ENCODE measurements around the gene RAET1L.
"Not testable (repeated sequence)": the region's sequence is repeated elsewhere in the genome, so short reads cannot be mapped to it uniquely, and the experiment has no call there.

The RAET1L gene

DNA sequence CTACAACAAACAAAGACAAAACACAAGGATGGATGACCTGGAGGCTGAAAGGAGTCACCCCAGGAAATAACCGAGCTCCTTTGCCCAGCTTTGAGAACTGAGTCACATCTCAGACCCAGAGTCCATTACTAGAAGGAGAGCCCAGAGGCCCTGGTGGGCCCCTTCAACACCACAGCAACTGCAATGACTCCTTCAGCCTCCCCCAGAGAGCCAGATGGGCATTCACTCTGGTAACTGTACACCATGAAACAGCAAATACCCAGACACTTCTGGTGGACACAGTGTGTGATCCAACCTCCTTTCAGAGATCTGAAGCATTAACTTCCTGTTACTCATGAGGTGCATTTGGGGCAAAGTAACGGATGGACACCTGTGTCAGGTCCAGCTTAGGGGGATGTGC is 22.6 kb downstream of the RAET1L start:
- TF ChIP-seq GATA1 (IDR thresholded peaks at IDR 0.05; ENCODE audit: low read depth, low read length) (no peak), POLR2A (IDR thresholded peaks at IDR 0.05; ENCODE audit: low read length) (no peak)
- no peak for DNase-seq

DNA sequence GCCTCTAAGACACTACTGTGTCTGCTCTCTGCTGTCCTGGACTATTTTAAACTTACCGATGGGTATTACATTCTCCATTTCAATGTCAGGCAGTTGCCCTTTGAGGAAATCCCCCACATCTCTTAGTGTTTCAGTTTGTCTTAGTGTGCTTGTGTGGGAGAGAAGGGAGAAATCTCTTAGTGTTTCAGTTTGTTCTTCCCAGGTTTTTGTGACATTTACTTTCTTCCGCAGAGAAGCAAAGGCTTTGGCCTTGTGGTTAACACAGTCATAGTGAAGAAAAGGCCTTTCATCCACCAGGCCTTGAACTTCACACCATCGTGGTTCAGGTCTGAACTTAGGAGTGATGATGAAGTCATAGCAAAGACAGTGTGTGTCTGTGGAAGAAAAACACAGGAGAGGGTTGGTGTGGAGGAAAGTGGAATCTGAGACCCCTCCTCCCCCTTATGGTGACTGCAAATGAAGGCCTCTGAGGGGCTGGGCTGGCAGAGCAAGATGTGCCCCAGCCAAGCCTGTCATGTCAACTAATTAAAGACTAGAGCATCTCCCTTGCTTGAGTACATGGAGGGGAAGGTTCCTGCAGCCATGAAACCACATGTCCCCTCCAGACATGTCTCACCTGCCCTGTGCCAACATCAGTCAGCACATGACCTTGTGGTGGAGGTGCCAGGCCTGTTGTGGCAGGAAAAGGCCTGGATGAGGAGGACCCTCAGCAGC is 23.9 kb downstream of the RAET1L start:
- DNase-seq = no peak
- TF ChIP-seq POLR2A (IDR thresholded peaks at IDR 0.05; ENCODE audit: low read length) (no peak), GATA1 (IDR thresholded peaks at IDR 0.05; ENCODE audit: low read depth, low read length) (no peak)

DNA sequence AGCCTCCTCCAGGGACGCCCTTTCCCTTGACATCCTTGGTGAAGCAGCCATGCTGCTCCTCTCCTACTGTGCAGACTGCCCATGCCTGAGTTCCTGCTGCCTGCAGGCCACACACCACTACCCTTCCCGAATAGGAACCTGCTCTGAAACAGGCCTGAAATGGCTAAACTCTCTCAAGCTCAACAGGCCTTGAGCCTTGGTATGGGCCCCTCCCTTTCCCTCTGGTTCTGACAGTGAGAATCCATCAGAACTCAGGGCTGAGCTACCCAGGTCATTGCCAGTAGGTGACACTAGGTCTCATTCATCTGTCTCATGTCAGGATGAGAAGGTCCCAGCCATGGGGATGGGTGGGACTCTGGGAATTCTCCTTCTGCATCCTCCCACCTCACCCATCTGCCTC is 25.7 kb downstream of the RAET1L start:
- DNase-seq = no peak
- TF ChIP-seq GATA1 (IDR thresholded peaks at IDR 0.05; ENCODE audit: low read depth, low read length) (no peak), POLR2A (IDR thresholded peaks at IDR 0.05; ENCODE audit: low read length) (no peak)

DNA sequence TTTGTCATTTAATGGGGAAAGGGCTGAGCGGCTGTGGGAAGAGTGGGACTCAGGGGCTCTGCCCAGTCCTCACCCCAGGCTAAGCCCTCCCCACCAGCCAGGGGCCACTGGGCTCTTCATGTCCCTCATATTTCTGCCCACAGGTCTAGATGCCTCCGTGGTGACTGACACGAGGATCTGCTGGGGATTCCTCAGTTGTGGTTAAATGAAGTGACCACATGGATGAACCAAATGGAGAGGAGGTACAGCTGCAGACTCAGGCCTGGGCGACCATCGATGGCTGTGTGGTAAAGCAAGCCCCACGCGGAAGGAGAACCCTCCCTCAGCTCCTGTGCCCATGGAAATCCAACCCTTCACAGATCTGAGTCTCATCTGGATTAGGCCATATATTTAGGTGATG is 29.4 kb downstream of the RAET1L start:
- TF ChIP-seq POLR2A (IDR thresholded peaks at IDR 0.05; ENCODE audit: low read length) (no peak), GATA1 (IDR thresholded peaks at IDR 0.05; ENCODE audit: low read depth, low read length) (no peak)
- no peak for DNase-seq

DNA sequence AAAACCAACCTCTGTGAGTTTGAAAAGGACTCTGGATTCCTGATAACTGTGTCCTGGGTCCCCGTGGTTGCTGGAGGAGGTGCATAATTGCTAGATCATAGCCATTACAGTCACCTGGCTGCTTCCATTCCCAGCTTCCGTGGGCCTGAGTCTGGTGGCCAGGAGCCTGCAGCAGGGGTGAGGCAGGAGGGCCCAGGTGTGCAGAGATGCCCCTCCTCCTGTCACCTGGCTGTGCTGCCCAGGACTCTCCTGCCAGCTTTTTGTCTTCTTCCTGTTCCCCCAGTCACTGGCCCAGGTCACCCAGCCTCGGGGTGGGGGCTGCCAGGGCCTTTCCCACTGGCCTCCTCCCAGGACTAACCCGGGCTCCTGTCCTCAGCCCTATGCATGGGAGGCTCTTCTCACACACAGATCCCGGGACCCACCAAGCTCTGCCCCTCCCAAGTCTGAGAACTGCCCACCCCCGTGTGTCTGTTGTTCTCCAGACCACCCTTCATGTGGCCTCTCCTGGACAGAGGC is 30.0 kb downstream of the RAET1L start:
- no peak for TF ChIP-seq GATA1 (IDR thresholded peaks at IDR 0.05; ENCODE audit: low read depth, low read length)
- no peak for TF ChIP-seq POLR2A (IDR thresholded peaks at IDR 0.05; ENCODE audit: low read length)
- no peak for DNase-seq

DNA sequence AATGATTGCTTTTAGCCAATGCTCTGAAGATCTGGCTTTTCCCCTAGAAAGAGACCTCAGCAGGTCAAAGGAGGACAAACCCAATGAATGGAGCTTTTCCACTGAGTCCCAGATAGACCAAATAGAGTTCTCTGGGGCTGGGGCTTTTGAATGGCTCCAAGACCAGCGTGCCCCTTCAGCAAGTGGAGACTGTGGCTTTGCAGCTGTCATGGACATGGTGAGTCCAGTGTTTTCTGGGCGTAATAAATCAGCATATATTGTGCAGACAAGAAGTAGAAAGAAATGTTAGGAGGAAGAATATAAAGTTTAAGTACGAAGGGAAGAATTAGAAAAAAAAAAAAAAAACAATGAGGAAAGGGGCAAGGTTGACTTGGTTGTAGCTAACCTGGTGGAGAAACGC is 33.5 kb downstream of the RAET1L start:
- DNase-seq = no peak
- TF ChIP-seq GATA1 (IDR thresholded peaks at IDR 0.05; ENCODE audit: low read depth, low read length) (no peak), POLR2A (IDR thresholded peaks at IDR 0.05; ENCODE audit: low read length) (no peak)

DNA sequence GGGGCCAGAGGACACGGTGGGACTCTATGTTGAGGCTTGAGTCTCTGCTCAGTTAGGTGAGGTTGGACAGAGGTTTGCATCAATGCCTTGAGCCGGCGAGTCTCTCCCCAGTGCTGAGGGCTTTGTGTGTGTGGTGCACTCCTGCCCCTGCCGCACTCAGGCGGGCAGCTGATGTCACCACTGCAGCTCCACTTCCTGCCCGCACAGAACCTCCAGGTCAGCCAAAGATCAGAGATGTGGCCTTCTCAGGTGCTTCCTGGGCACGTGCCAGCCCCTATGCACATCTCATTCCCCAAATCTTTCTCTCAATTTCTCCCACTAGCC is 33.9 kb downstream of the RAET1L start:
- DNase-seq = not testable (repeated sequence)

DNA sequence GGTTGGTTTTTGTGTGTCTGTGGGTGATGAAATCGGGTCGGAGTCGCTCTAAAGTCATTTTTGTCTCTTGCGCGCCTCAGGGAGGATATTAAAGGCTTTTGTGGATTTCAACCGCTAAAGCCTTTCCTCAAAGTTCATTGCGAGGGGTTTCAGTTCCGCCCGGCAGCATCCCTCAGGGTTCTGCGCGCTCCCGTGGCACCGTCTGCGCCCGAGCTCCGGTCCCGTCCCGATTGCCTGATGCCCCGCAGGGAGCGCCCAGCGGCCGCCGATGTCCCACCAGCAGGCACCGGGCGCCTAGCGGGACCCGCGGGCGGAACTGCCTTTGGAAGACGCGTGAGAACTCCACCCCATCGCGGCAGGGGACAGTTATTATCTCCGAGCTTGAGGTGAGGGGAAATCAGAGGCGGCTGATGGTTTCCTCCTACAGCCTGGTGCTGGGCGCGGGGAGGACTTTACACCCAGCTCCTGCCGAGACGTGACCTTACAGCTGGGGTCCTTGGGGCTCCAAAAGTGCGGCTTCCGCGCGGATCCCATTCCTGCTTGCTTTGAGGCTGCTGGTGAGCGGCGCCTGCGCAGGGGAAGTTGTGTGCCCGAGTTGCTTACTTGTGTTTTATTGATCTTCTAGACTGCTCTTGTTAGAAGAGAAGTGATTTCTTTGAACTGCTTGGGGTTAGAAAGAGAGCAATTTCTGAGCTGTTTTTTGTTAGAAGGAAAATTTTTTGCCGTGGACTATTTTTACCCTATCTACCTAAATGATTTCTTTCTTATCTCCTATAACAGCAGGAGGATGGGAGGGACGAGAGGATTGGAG is 34.5 kb downstream of the RAET1L start:
- TF ChIP-seq POLR2A (IDR thresholded peaks at IDR 0.05; ENCODE audit: low read length) = no peak
- no peak for TF ChIP-seq GATA1 (IDR thresholded peaks at IDR 0.05; ENCODE audit: low read depth, low read length)
- DNase-seq = no peak

DNA sequence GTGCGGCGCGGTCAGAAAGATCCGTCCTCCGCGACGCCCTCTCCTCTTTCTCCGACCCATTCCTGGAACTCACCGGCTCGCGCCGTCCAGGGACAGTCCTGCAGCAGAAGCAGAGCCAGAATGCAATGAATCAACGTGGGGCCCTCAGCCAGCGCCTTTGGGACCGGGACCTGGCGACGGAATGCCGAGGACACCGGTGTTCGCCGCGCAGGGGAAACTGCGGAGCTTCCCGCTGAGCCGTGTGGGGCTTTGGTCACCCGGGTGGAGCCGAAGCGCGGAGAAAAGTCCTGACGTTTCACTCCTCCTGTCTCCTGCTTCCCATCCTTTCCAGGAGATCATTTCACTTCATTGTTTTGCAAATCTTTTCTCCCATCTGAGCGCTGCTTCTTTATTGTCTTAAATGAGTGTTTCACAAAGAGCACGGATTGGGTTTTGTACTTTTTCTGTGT is 35.1 kb downstream of the RAET1L start:
- DNase-seq = no peak
- TF ChIP-seq GATA1 (IDR thresholded peaks at IDR 0.05; ENCODE audit: low read depth, low read length) (no peak), POLR2A (IDR thresholded peaks at IDR 0.05; ENCODE audit: low read length) (no peak)

DNA sequence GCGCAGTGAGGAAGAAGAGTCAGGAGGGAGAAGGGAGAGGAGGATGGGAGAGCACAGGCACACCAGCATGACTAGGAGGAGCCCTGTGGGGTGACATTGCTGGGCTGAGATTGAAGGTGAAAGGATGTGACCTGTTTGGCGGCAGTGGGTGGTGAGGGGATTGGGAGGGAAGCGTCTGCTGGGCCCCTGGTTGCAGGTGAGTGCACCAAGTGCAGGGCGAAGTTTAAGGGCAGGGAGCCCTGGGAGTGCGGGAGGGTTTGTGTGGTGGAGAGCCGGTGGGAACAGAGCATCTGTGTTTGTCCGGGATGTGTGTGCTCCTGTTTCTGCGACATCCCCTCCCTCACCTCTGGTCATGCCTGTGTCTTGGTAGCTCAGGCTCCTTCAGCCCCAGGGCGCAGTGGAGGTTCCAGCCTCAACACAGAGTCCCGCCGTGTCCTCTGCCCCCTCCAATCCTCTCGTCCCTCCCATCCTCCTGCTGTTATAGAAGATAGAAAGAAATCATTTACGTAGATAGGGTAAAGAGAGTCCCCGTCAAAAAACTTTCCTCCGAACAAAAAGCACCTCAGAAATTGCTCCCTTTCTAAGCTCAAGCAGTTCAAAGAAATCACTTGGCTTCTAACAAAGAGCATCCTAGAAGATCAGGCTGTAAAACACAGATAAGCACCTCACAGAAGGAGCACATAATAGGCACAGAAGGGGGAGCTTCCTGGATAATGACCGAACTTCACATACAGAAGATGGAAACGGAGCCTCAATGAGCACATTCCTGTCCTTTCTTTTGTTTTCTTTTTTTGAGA is 36.6 kb downstream of the RAET1L start:
- no peak for DNase-seq
- TF ChIP-seq POLR2A (IDR thresholded peaks at IDR 0.05; ENCODE audit: low read length) = no peak
- TF ChIP-seq GATA1 (IDR thresholded peaks at IDR 0.05; ENCODE audit: low read depth, low read length) = no peak

DNA sequence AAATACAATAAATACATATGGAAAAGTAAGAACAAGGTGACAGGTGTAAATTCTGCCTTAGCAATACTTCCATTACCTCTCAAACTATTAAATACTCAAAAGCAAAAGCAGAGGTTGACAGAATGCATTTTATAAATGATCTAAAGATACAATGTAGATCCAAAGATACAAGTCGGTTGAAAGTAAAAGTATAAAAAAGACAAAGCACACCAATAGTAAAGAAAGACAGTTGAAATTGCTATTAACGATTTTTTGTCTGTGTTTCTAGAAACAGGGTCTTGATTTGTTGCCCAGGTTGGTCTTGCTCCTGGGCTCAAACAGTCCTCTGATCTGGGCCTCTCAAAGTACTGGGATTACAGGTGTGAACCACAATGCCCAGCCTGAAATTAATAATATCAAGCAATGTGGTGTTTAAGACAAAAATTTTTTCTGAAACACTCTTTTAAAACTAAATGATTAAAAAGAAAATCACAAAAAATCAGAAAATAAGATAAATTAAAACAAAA is 37.7 kb downstream of the RAET1L start:
- TF ChIP-seq GATA1 (IDR thresholded peaks at IDR 0.05; ENCODE audit: low read depth, low read length) (no peak), POLR2A (IDR thresholded peaks at IDR 0.05; ENCODE audit: low read length) (no peak)
- DNase-seq = no peak

DNA sequence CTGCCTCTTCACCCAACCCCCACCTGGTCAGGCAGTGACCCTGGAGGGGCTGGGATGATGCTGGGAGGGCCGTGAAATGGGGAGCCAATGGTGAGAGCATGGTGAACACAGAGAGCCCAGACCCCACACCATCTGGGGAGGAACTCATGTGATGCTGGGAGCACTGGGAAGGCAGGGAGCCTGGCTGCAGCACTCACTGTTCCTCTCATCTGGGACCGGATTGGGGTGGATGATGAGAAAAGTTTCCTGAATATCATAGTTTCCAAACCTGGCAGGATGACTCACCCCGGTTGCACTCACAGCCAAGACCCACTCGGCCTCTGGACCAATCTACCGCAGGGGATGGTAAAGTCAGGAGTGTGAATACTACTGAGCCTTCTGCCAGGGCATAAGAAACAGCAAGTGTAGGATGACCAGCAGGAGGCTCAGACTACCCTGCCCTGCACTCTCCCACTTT is 39.8 kb downstream of the RAET1L start:
- no peak for DNase-seq
- TF ChIP-seq POLR2A (IDR thresholded peaks at IDR 0.05; ENCODE audit: low read length) (no peak), GATA1 (IDR thresholded peaks at IDR 0.05; ENCODE audit: low read depth, low read length) (no peak)

DNA sequence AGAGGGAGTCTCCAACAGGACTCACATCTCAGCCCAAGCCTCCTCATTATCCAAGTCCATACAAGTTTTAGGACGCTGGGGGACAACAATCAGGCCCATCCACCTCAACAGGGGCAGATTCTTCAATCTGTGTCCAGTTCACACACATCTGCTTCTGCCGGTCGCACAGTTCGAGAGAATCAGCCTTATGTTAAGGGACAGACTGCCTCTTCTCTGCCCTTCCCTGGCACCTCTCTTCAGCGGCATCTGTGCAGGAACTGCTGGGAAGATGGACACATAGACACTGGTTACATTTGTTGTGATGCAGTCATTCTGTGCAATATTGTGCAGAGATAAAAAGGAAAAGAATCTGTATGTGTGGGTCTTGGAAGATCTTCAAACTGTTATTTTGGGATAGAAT is 40.6 kb downstream of the RAET1L start:
- no peak for DNase-seq
- TF ChIP-seq POLR2A (IDR thresholded peaks at IDR 0.05; ENCODE audit: low read length) (no peak), GATA1 (IDR thresholded peaks at IDR 0.05; ENCODE audit: low read depth, low read length) (no peak)

DNA sequence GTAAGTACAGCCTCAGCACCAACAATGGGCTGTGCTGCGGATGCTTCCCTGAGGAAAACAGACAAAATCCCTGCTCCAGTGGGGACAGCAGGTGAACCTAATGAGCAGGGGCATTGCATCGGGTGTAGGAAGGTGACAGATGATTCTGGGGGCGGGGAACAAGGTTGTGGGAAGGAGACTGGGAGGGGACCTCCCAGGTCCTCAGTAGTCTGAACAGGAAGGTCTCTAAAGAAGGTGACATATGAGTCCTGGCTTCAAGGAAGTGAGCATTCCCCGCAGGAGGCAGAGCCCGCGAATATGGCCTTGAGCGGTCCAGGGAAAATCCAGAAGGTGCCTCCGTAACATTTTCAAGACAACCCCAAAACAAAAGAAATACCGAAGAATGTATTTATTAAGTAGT is 42.2 kb downstream of the RAET1L start:
- TF ChIP-seq GATA1 (IDR thresholded peaks at IDR 0.05; ENCODE audit: low read depth, low read length) = no peak
- TF ChIP-seq POLR2A (IDR thresholded peaks at IDR 0.05; ENCODE audit: low read length) = no peak
- DNase-seq = no peak
